HG03575 (cell line): ENCODE results near the gene CADPS2.

Experiments used
- ATAC-seq: cut with Tn5 transposase; IDR thresholded peaks from one replicate; pipeline ENCODE4 v1.9.1; 2021; ENCODE audit not compliant: unreplicated experiment, insufficient number of reproducible peaks, low FRiP score; ENCODE audit errors: extremely low read depth

CADPS2 gene

GRCh38 chr7:122311734-122312450, 574.4 kb downstream of the CADPS2 start:
- no peak for ATAC-seq

GRCh38 chr7:122311050-122311700, 575.1 kb downstream of the CADPS2 start:
- ATAC-seq = no peak

- no peak for ATAC-seq
These were observed 575.9 kb downstream of the CADPS2 start for GRCh38 chr7:122310119-122311021.

GRCh38 chr7:122309421-122309820, 576.8 kb downstream of the CADPS2 start:
- ATAC-seq = no peak

GRCh38 chr7:122307228-122307621, 579.0 kb downstream of the CADPS2 start:
- no peak for ATAC-seq

GRCh38 chr7:122306320-122307227, 579.7 kb downstream of the CADPS2 start:
- ATAC-seq = no peak

- ATAC-seq = no peak
These were observed 580.6 kb downstream of the CADPS2 start for GRCh38 chr7:122305475-122306319.

GRCh38 chr7:122304996-122305421, 581.3 kb downstream of the CADPS2 start:
- no peak for ATAC-seq

- no peak for ATAC-seq
These were observed 581.8 kb downstream of the CADPS2 start, which contains the start of gene FEZF1 for GRCh38 chr7:122304319-122304975. Gene FEZF1, minus strand, starts transcription at chr7:122304750. Its CDS starts 313 bp downstream, at chr7:122304437.

- no peak for ATAC-seq
These were observed 582.5 kb downstream of the CADPS2 start for GRCh38 chr7:122303531-122304318.

- no peak for ATAC-seq
These were observed 583.3 kb downstream of the CADPS2 start for GRCh38 chr7:122302761-122303530.

- ATAC-seq = no peak
These were observed 584.2 kb downstream of the CADPS2 start for GRCh38 chr7:122301858-122302760.

- no peak for ATAC-seq
These were observed 585.1 kb downstream of the CADPS2 start for GRCh38 chr7:122300956-122301833.
